Left forelimb (tissue), 1 donor: ENCODE results near the gene BCO1.
"Not testable (repeated sequence)": the region's sequence is repeated elsewhere in the genome, so short reads cannot be mapped to it uniquely, and the experiment has no call there.

Experiments used
- DNase-seq: peaks from one replicate; pipeline ENCODE4 v3.0.0-alpha.2; 2018; ENCODE audit warnings: low spot score

Gene BCO1

DNA sequence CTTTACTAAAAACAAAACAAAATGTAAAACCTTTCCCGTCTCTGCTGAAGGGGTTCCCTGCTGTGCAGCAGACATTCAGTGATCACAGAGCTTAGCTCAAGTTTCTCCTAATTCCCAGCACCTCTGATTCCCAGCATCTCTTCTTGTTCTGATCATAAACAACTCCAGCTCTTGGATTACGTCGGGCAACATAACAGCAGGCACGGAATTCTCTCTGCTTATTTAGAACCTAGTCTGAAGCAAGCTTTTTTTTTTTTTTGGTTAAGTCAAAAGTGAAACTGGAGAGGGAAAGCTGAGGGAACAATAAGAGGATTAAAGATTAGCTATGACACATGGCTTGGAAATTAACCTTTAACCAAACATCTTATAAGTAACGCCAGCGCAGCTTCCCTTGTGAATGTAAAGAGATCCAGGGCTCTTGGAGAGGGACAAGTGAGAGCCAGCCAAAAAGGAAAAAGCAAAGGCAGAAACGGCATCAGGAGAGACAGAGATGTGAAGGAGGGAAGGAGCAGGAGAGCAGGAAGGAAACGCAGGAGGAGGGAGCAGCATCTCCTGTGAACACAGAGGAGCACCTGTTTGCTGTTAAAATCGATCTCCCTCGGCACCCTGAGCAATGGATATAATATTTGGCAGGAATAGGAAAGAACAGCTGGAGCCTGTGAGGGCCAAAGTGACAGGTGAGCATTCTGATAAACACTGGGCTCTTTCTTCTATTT lies at the start of gene BCO1:
Gene BCO1, plus strand, starts transcription at position 394 of the 716 bp plus-strand sequence. Its CDS starts 220 bp downstream, at position 614.
- no peak for DNase-seq

DNA sequence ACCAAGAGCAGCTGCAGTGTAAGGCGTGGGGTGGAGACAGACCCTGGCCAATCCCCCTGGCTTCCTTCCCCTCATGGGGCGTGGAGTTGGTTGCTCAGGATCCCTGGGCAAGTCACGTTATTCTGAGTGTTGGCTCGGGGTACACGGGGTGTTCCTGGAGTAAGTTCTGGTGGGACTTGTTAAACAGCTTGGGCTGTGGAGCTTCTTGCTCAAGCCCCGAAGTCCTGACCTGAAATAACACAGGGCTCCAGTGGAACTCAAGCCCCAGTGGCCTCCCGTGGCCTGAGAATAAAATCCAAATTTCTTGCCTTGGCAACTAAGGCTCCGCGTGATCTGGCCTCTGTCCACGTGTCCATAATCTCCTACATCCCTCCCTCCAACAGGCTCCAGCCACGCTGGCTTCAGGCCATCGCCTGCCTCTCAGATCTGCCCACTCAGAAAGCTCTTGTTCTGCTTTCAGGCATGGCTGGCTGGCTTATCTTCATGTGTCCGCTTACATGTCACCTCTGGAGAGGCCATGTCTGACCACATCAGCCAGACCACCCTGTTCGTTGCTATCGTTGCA lies 49.3 kb upstream of the BCO1 start:
- no peak for DNase-seq

DNA sequence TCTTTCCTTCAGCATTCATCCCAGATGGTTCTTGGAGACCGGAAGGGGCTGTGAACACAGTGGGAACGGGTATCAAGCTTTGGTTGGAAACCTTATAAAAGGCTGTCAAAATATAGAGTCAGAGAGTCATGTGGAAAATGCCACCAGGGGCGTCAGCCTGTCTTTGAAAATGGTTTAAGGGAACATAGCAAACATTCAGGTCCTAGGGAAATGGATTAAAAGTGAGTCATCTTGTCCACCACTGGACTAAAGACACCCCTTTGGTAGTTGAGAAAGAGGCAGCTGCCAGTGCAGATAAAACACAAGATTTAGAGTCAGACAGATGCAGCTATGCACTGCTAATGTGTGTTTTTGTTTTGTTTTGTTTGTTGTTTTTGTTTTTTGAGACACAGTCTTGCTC lies 47.8 kb upstream of the BCO1 start:
- DNase-seq = no peak

- no peak for DNase-seq
These were observed 42.5 kb upstream of the BCO1 start for GRCh38 chr16:81195885-81196534.

- DNase-seq = no peak
These were observed 39.9 kb upstream of the BCO1 start for GRCh38 chr16:81198635-81199034.

- no peak for DNase-seq
These were observed 37.2 kb upstream of the BCO1 start for GRCh38 chr16:81201267-81201666.

DNA sequence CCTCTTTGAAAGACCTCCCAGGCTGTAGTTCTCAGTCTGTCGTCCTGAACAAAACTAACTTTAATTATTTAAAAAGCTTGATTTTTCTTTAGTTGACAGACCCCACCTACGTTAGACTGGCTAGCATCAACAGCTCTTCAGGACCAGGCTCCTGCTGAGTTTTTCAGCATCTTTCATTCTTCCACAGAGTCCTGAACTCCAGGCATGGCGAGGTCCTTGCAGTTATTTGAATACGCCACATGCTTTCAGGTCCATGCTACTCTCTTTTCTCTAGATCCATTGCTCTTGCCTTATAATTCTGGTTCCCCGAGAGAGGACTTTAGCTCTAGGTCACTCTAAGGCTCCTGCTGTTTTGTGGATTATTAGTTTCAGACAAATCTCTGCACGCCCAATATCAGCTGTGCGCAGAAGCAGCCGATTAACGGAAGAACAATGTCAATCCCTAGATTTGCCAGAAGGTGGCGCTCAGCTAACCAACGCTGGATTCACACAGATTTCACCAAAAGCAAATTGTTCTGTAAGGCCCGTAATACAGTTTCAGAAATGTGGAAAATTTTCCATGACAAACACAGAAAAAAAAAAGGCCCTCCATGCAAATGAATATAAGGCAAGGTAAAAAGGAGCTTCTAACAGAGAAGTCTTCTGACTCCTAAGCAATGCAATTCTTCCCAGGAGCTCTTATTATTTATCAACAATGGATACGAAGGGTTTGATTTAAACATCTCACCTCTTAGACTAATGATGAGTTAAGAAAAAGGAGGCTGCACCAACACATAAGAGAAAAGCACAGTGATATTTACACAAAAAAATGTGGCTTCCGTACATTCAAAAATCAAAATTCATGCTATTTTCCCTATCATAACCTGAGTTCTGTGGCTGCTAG lies 33.5 kb upstream of the BCO1 start:
- no peak for DNase-seq

GRCh38 chr16:81207076-81207475 lies 31.4 kb upstream of the BCO1 start:
- DNase-seq = no peak

DNA sequence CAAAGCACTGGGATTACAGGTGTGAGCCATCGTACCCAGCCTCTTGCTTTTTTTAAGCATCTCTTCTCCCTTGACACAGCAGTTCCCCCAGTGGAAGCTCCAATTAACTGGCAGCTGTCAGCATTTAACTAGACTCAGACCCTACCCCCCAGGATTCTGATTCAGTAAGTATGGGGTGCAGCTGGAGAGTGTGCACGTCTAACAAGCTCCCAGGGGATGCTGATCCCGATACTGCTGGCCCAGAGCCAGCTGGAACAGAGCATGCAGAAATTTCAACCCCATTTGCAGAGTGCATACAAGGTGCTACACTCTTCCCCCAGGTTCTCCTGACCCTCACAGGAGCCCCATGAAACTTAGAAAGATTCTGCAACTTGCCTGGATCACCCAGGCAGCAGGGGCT lies 27.7 kb upstream of the BCO1 start:
- DNase-seq = no peak

DNA sequence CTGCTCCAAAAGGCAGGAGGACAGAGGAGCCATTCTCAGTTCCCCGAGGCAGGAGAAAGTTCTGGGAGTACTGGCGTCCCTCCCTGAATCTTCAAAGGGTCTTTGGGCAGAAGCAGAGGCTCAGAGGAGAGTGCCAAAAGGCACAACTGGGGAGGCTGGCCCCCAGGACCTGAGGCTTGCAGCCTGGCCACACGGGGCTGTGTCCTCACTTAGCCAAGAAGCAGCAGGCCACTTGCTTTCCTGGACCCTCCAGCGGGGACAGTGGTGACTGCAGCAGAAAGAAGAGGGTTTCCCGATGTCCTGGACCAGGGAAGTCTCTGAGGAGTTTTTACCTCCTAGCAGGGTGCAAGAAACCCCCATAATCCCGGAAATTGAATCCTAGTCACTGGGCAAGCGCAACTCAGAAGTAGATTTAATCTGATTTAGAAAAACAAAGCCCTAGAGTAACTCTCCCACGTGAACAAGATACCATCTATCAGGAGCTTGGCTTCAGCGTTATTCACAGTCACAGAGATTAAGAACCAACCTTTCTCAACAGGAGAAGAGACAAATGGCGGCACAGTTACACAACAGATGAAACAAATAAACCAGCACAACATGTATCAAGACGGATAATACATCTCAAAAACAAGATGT lies 25.5 kb upstream of the BCO1 start:
- no peak for DNase-seq

GRCh38 chr16:81214745-81215166 lies 23.7 kb upstream of the BCO1 start:
- DNase-seq = no peak

DNA sequence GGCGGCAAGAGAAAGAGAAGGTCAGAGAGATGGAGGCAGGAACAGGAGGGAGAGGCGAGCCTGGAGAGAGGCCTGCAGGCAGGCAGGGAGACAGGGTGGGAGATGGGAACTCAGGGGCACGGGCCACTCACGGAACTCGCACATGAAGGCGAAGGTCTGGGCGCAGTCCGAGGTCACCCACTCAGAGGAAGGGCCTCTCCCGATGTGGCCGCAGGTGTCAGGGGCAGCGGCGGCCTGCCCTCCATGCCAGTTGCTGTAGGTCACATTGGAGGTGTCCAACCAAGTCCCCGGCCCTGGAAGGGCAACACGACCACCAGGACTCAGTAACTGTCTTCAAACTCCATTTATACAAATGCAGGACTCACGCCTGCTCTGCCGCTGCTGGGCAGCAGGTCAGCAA lies 22.4 kb upstream of the BCO1 start:
- no peak for DNase-seq

GRCh38 chr16:81216706-81217105 lies 21.8 kb upstream of the BCO1 start:
- no peak for DNase-seq

GRCh38 chr16:81219151-81219550 lies 19.3 kb upstream of the BCO1 start:
- DNase-seq = no peak

GRCh38 chr16:81220349-81220748 lies 18.1 kb upstream of the BCO1 start:
- DNase-seq = no peak

GRCh38 chr16:81221731-81222130 lies 16.8 kb upstream of the BCO1 start:
- no peak for DNase-seq

DNA sequence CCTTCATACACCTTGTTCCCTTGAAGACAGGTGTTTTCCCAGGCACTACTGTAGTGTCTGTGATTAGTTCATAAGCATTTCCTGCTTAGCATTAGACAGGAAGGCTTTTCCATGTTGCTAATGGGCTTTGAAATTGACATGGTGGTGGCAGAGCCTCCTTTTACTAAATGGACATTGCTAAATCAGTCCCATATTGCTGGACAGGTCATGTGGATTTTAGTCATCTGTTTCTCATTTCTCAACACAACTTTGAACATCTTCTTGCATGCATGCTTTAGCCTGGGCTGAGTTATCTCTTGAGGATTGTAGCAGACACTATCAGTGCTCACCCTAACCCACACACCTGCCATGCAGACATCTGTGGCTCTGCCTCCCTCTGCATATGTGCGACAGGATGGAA lies 13.7 kb upstream of the BCO1 start:
- no peak for DNase-seq

DNA sequence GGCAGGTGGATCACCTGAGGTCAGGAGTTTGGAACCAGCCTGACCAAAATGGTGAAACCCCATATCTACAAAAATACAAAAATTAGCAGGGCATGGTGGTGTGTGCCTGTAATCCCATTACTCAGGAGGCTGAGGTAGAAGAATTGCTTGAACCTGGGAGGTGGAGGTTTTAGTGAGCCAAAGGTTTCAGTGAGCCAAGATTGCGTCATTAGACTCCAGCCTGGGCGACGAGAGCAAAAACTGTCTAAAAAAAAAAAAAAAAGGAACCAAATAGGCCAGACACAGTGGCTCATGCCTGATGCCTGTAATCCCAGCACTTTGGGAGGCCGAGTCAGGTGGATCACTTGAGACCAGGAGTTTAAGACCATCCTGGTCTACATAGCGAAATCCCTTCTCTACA lies 12.8 kb upstream of the BCO1 start:
- not testable (repeated sequence) for DNase-seq

GRCh38 chr16:81227785-81228184 lies 10.7 kb upstream of the BCO1 start:
- no peak for DNase-seq

- DNase-seq = no peak
These were observed 8.7 kb upstream of the BCO1 start for GRCh38 chr16:81229811-81230210.

DNA sequence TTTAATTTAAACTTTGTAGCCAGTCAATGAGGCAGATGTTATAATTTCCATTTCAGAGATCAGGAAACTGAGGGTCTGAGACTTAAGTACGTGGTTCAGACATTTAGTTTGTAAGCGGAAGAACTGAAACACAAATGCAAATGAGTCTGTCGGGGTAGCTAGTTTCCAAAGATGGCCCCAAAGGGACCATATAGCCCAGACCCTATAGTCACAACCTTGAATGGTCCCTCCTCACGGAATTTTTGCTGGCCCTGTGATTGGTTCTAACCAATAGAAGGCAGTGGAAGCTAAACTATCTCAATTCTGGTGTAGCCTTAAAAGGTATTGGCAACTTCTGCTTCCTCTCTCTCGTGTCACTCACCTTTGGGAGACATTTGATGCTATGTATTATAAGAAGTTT lies 7.5 kb upstream of the BCO1 start:
- DNase-seq = no peak

DNA sequence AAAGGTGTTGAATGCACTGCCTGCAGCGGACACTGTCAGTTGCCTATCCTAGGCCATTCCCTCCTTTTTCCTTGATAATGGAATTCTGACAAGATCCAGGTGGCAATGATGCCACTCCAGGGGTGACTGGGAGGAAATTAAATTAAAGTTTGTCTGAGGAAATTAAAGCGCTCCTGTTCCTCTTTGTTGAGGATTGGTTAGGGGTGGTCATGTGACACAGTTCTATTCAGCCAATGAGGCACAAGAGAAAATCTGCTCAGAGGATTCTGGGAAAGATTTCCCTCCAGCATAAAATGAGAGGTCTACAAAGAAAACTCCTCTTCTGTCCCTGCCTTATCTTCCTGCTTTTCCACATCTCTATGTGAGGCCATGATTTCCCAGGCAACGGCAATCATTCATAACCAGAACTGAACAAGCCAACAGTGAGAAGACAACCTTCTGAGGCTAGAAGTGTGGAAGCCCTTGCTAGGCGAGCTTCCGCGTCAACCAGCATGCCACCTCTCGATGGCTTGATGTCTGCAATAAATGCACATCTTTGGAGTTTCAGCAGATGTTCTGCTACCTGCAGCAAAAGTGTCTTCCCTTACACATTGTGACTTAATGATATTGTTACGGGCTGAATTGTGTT lies 5.6 kb upstream of the BCO1 start:
- DNase-seq = no peak
